NOMO-1 (cell line): Measurements from ENCODE around the gene XRCC1.

Experiments used
- DNase-seq, 2 experiments: peaks; one replicate each; lab custom pipeline; 2025; ENCODE audit not compliant: unreplicated experiment in 2 of 2; lab: John Stamatoyannopoulos, UW

Gene XRCC1

GRCh38 chr19:43575156-43575950 lies at the start of gene XRCC1, which contains the start of gene PINLYP:
Gene XRCC1, minus strand, starts transcription at chr19:43575527. Its CDS starts 69 bp downstream, at chr19:43575458.
Gene PINLYP, plus strand, starts transcription at chr19:43575801. Its CDS starts 1,391 bp downstream, at chr19:43577192.
- peak; percentile 98 to 99 for DNase-seq

GRCh38 chr19:43624933-43625332 lies 49.6 kb upstream of the XRCC1 start:
- DNase-seq, result peak in 1 of 2 experiments; percentile 13

- DNase-seq, result no peak
Observed at GRCh38 chr19:43623889-43624670, 48.8 kb upstream of the XRCC1 start.

- no peak for DNase-seq
Observed at GRCh38 chr19:43622956-43623355, 47.6 kb upstream of the XRCC1 start.

- no peak for DNase-seq
Observed at GRCh38 chr19:43622070-43622469, 46.7 kb upstream of the XRCC1 start.

- DNase-seq, result no peak
Observed at GRCh38 chr19:43620061-43621001, 45.0 kb upstream of the XRCC1 start.

- DNase-seq, result peak; percentile 71 to 82
Observed at GRCh38 chr19:43619262-43620060, 44.1 kb upstream of the XRCC1 start, which contains the start of gene ZNF428. Gene ZNF428, minus strand, starts transcription at chr19:43619629. Its CDS starts 5,325 bp downstream, at chr19:43614304.

GRCh38 chr19:43618921-43619261 lies 43.6 kb upstream of the XRCC1 start:
- peak in 1 of 2 experiments; percentile 56 for DNase-seq

GRCh38 chr19:43616954-43617353 lies 41.6 kb upstream of the XRCC1 start:
- no peak for DNase-seq

- no peak for DNase-seq
Observed at GRCh38 chr19:43616306-43616705, 41.0 kb upstream of the XRCC1 start.

- DNase-seq, result no peak
Observed at GRCh38 chr19:43612374-43612773, 37.0 kb upstream of the XRCC1 start.

GRCh38 chr19:43611788-43612187 lies 36.5 kb upstream of the XRCC1 start, which contains the start of gene SRRM5:
Gene SRRM5, plus strand, starts transcription at chr19:43612088. Its CDS starts 34 bp downstream, at chr19:43612122.
- no peak for DNase-seq

- no peak for DNase-seq
Observed at GRCh38 chr19:43610493-43610892, 35.2 kb upstream of the XRCC1 start.

- DNase-seq, result no peak
Observed at GRCh38 chr19:43609872-43610271, 34.5 kb upstream of the XRCC1 start.

- no peak for DNase-seq
Observed at GRCh38 chr19:43607238-43608205, 32.2 kb upstream of the XRCC1 start.

- no peak for DNase-seq
Observed at GRCh38 chr19:43606569-43607229, 31.4 kb upstream of the XRCC1 start.

- DNase-seq, result no peak
Observed at GRCh38 chr19:43605875-43606568, 30.7 kb upstream of the XRCC1 start.
